ENCODE measurements around the gene CKAP2L. TPM values are rescaled to one million over a fixed set of nuclear protein-coding genes. Genes with fewer than 3 reads are reported as not detected.

Gene CKAP2L
- total and polyA plus RNA-seq, 7 donors: under 0.01 to 3.0 (median 0.54) TPM; not detected in 2

GRCh38 chr2:112725545-112726457 lies 38.6 kb downstream of the CKAP2L start:
- Histone ChIP-seq H3K4me3 (no peak overlapping the region), H3K27me3 (no peaks in the 10 kb centered on the region), H3K36me3 (no peaks in the 10 kb centered on the region), H3K27ac (no peak overlapping the region), H3K4me1 (peaks cover 0 to 7% (median 0%) of the 10 kb centered on the region in 4 donors), H3K9me3 (no peaks in the 10 kb centered on the region)
- intact Hi-C loops (cut with DNase I): loop anchor here (1.0 kb wide), 2 partner anchors 100 to 126 kb away; no protein-coding TSS in a partner anchor
- DNase-seq: no peak
- TF ChIP-seq POLR2A (IDR thresholded peaks at IDR 0.05): no peak
- TF ChIP-seq POLR2AphosphoS5 (IDR thresholded peaks at IDR 0.05): no peak
- no peak for TF ChIP-seq EP300 (IDR thresholded peaks at IDR 0.05)
- no peak for TF ChIP-seq CTCF (IDR thresholded peaks at IDR 0.05)
- 85 to 88% methylated on average over 15 of the region's 15 CpGs for whole genome bisulfite sequencing, 2 donors

GRCh38 chr2:112724591-112725525 lies 39.6 kb downstream of the CKAP2L start:
- H3K36me3 ChIP-seq: no peaks in the 10 kb centered on the region
- H3K4me1 ChIP-seq: peaks cover 0 to 7% (median 0%) of the 10 kb centered on the region in 4 donors
- H3K27me3 ChIP-seq: no peaks in the 10 kb centered on the region
- intact Hi-C loops (cut with DNase I): no loop called here
- no peak overlapping the region for H3K27ac ChIP-seq
- DNase-seq: no peak
- H3K9me3 ChIP-seq: no peaks in the 10 kb centered on the region
- 78 to 80% methylated on average over 21 of the region's 21 CpGs for WGBS, 2 donors
- TF ChIP-seq POLR2A (IDR thresholded peaks at IDR 0.05) (no peak), EP300 (IDR thresholded peaks at IDR 0.05) (no peak)
- H3K4me3 ChIP-seq: no peak overlapping the region

DNA sequence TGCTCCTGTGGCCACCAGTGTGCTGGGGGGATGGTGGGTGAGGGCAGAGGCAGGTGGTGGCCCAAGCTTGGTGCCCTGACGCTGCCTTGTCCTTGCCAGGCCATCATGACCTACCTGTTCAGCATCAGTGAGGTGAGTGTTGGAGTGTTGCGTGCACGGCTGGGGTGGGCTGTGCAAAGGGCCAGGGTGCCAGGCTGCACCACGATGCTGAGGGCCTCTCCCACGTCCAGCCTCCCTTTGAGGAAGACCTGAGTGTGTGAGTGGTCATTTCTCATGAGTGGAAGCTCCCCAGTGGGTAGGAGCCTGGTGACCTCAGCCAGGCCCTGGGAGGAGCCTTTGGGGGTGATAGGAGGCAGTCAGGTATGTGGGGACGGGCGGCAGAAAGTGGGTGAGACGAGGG lies 40.4 kb downstream of the CKAP2L start:
- WGBS, 2 donors: 93 to 94% methylated on average over 8 of the region's 8 CpGs
- no peak for DNase-seq
- no peak overlapping the region for H3K4me3 ChIP-seq
- no peaks in the 10 kb centered on the region for H3K27me3 ChIP-seq
- no peaks in the 10 kb centered on the region for H3K9me3 ChIP-seq
- H3K27ac ChIP-seq: no peak overlapping the region
- intact Hi-C loops (cut with DNase I): no loop called here
- TF ChIP-seq EP300 (IDR thresholded peaks at IDR 0.05) (no peak), CTCF (IDR thresholded peaks at IDR 0.05) (no peak)
- no peaks in the 10 kb centered on the region for H3K36me3 ChIP-seq
- peaks cover 0 to 7% (median 0%) of the 10 kb centered on the region in 4 donors for H3K4me1 ChIP-seq

GRCh38 chr2:112723547-112723940 lies 40.9 kb downstream of the CKAP2L start:
- intact Hi-C loops (cut with DNase I): no loop called here
- H3K36me3 ChIP-seq: no peaks in the 10 kb centered on the region
- peaks cover 0 to 7% (median 0%) of the 10 kb centered on the region in 4 donors for H3K4me1 ChIP-seq
- no peak overlapping the region for H3K27ac ChIP-seq
- no peaks in the 10 kb centered on the region for H3K9me3 ChIP-seq
- H3K4me3 ChIP-seq: no peak overlapping the region
- TF ChIP-seq EP300 (IDR thresholded peaks at IDR 0.05) (no peak), POLR2A (IDR thresholded peaks at IDR 0.05) (no peak)
- WGBS, 2 donors: 95 to 97% methylated on average over 6 of the region's 6 CpGs
- DNase-seq: no peak
- H3K27me3 ChIP-seq: no peaks in the 10 kb centered on the region

GRCh38 chr2:112722816-112723546 lies 41.4 kb downstream of the CKAP2L start:
- no peaks in the 10 kb centered on the region for H3K9me3 ChIP-seq
- intact Hi-C loops (cut with DNase I): no loop called here
- TF ChIP-seq CTCF (IDR thresholded peaks at IDR 0.05) (no peak), POLR2AphosphoS5 (IDR thresholded peaks at IDR 0.05) (no peak), POLR2A (IDR thresholded peaks at IDR 0.05) (no peak), EP300 (IDR thresholded peaks at IDR 0.05) (no peak)
- whole genome bisulfite sequencing, 2 donors: 92 to 94% methylated on average over 9 of the region's 9 CpGs
- H3K4me3 ChIP-seq: no peak overlapping the region
- no peak for DNase-seq
- no peaks in the 10 kb centered on the region for H3K27me3 ChIP-seq
- peaks cover 0 to 7% (median 0%) of the 10 kb centered on the region in 4 donors for H3K4me1 ChIP-seq
- no peaks in the 10 kb centered on the region for H3K36me3 ChIP-seq
- H3K27ac ChIP-seq: no peak overlapping the region

Measured in sigmoid colon (tissue), 7 donors.